Loucy (cell line): Measurements from ENCODE around the gene AGAP1.

Source experiments
- H2AFZ ChIP-seq: fragments of 200-600 bp; sonication (generic); 2 replicates; pipeline ENCODE4 v1.6.0; 2016; ENCODE audit warnings: antibody characterized with exemption, mild to moderate bottlenecking, low read length, moderate library complexity
- H3F3A ChIP-seq: fragments of 200-600 bp; 2 replicates; pipeline ENCODE4 v1.6.0; 2016; ENCODE audit warnings: antibody characterized with exemption, low read depth, mild to moderate bottlenecking
- H3K27me3 ChIP-seq: fragments of 200-600 bp; sonication (generic); 2 replicates; pipeline ENCODE4 v1.6.1; 2014; ENCODE audit warnings: low read length, mild to moderate bottlenecking; ENCODE audit not compliant: insufficient read depth, poor library complexity, severe bottlenecking
- H3K36me3 ChIP-seq: fragments of 200-600 bp; sonication (generic); 2 replicates; pipeline ENCODE4 v1.6.1; 2016; ENCODE audit warnings: low read length; ENCODE audit not compliant: insufficient read depth
- H3K4me1 ChIP-seq: fragments of 200-600 bp; sonication (generic); 2 replicates; pipeline ENCODE4 v1.5.1; 2014; ENCODE audit warnings: low read length, mild to moderate bottlenecking; ENCODE audit not compliant: insufficient read depth, poor library complexity, severe bottlenecking
- H3K4me2 ChIP-seq: fragments of 200-600 bp; sonication (generic); 2 replicates; pipeline ENCODE4 v1.6.0; 2014; ENCODE audit warnings: antibody characterized with exemption, low read length, low read depth, mild to moderate bottlenecking; ENCODE audit not compliant: poor library complexity, severe bottlenecking
- H3K4me3 ChIP-seq: fragments of 200-600 bp; sonication (generic); 2 replicates; pipeline ENCODE4 v1.5.1; 2014; ENCODE audit warnings: low read length, mild to moderate bottlenecking, mixed read lengths; ENCODE audit not compliant: poor library complexity, severe bottlenecking
- H3K79me2 ChIP-seq: fragments of 200-600 bp; sonication (generic); 2 replicates; pipeline ENCODE4 v1.6.1; 2014; ENCODE audit warnings: low read length; ENCODE audit not compliant: insufficient read depth
- H3K9ac ChIP-seq: fragments of 200-600 bp; sonication (generic); 2 replicates; pipeline ENCODE4 v1.6.0; 2014; ENCODE audit warnings: mild to moderate bottlenecking, low read depth, low read length, moderate library complexity; ENCODE audit not compliant: poor library complexity, severe bottlenecking
- H3K9me2 ChIP-seq: fragments of 200-600 bp; sonication (generic); replicated peaks from 2 replicates; pipeline ENCODE4 v1.6.1; 2016; ENCODE audit warnings: low read depth, low read length, mixed read lengths
- H3K9me3 ChIP-seq: fragments of 200-600 bp; sonication (generic); 2 replicates; pipeline ENCODE4 v1.6.1; 2014; ENCODE audit warnings: mild to moderate bottlenecking, antibody characterized with exemption, low read length, low read depth; ENCODE audit not compliant: insufficient read depth
- H4K20me1 ChIP-seq: fragments of 200-600 bp; sonication (generic); 2 replicates; pipeline ENCODE4 v1.6.0; 2014; ENCODE audit warnings: antibody characterized with exemption, low read length, mild to moderate bottlenecking; ENCODE audit not compliant: insufficient read depth, poor library complexity, severe bottlenecking
- EZH2phosphoT487 ChIP-seq: fragments of 200-600 bp; IDR thresholded peaks from 2 replicates; pipeline ENCODE4 v1.6.1; 2018; ENCODE audit warnings: antibody characterized with exemption, mild to moderate bottlenecking, moderate library complexity, borderline replicate concordance
- TF ChIP-seq, protein P1 (sequence below): fragments of 200-600 bp; sonication (generic); conservative IDR thresholded peaks from 2 replicates; pipeline ENCODE4 v1.5.1; 2014; ENCODE audit warnings: mild to moderate bottlenecking, antibody characterized with exemption, low read length

Gene AGAP1

DNA sequence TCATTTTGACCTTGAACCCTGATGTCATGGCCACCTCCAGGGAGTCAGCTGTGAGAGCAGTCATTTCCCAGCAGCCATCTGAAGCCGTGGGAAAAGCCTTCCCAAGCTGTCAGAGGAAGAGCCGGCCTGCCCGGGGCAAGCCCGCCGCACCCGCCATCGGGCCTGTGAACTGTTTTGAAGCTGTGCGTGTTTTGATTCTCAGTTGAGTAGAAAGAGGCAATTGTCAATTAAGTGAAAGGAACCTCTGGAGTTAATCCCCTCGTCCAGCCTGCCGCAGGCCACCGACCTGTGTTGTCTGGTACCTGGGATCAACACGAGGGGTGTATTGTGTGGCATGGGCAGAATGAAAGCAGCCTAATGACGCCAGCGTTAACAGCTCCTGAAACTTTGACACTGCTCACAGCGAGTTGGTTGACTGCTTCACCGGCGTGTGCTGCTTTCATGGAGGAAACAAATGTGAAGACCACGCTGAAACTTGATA is 318.4 kb downstream of the AGAP1 start:
- no peaks in the 10 kb centered on the region for H3K27me3 ChIP-seq
- H3K36me3 ChIP-seq = peaks cover 33% of the 10 kb centered on the region; the same call in 1 of the 2 replicates
- TF ChIP-seq, protein P1, sequence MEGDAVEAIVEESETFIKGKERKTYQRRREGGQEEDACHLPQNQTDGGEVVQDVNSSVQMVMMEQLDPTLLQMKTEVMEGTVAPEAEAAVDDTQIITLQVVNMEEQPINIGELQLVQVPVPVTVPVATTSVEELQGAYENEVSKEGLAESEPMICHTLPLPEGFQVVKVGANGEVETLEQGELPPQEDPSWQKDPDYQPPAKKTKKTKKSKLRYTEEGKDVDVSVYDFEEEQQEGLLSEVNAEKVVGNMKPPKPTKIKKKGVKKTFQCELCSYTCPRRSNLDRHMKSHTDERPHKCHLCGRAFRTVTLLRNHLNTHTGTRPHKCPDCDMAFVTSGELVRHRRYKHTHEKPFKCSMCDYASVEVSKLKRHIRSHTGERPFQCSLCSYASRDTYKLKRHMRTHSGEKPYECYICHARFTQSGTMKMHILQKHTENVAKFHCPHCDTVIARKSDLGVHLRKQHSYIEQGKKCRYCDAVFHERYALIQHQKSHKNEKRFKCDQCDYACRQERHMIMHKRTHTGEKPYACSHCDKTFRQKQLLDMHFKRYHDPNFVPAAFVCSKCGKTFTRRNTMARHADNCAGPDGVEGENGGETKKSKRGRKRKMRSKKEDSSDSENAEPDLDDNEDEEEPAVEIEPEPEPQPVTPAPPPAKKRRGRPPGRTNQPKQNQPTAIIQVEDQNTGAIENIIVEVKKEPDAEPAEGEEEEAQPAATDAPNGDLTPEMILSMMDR = no peak
- TF ChIP-seq EZH2phosphoT487 = no peak
- H3K9ac ChIP-seq = no peak overlapping the region
- no peaks in the 10 kb centered on the region for H3F3A ChIP-seq
- H3K9me2 ChIP-seq = no peaks in the 10 kb centered on the region
- no peaks in the 10 kb centered on the region for H3K9me3 ChIP-seq
- no peak overlapping the region for H2AFZ ChIP-seq
- no peaks in the 10 kb centered on the region for H4K20me1 ChIP-seq
- no peak overlapping the region for H3K4me3 ChIP-seq
- no peaks in the 10 kb centered on the region for H3K79me2 ChIP-seq
- no peaks in the 10 kb centered on the region for H3K4me1 ChIP-seq
- no peak overlapping the region for H3K4me2 ChIP-seq

DNA sequence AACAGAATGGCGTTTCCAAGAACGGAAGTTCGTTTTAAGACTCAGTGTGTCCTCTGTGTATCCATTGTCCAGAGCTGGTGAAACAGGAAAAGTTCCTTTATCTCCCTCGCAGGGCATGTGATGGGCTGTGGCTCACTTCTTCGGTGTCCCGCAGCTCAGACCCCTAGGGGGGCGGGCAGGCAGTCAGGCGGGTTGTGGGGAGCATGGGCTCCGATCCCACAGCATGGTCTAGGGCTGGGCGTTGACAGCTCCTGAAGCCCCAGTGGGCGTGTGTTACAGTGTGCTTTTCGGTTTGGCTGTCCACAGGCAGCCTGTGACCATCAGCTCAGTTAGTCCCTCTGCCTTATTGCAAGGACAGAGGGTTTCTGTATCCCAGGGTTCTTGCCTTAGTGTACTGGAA is 319.6 kb downstream of the AGAP1 start:
- Histone ChIP-seq H4K20me1 (no peaks in the 10 kb centered on the region), H3K27me3 (no peaks in the 10 kb centered on the region), H3K79me2 (no peaks in the 10 kb centered on the region), H3K36me3 (peaks cover 21% of the 10 kb centered on the region; the same call in 1 of the 2 replicates), H3K4me3 (no peak overlapping the region), H2AFZ (no peak overlapping the region), H3F3A (no peaks in the 10 kb centered on the region), H3K9ac (no peak overlapping the region), H3K4me2 (no peak overlapping the region), H3K4me1 (no peaks in the 10 kb centered on the region), H3K9me2 (no peaks in the 10 kb centered on the region), H3K9me3 (no peaks in the 10 kb centered on the region)
- TF ChIP-seq, protein P1 = no peak
- TF ChIP-seq EZH2phosphoT487 = no peak

DNA sequence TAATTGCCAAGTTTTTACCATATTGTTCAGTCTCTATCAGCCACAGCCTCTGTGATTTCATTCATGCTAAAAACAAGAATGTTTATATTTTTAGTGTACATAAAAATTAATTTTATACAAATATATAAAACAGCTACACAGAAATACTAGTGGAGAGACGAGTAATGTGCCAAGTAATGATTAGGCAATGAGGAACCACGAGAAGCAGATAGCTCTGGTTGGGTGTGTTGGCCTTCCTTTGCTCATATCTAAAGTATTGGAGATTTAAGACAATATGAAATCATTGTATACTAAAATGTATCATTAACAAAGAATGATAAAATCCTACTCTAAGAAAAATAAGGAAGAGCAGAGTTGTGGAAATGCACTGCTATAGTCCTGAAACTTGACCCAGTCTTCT is 326.7 kb downstream of the AGAP1 start:
- Histone ChIP-seq H4K20me1 (no peaks in the 10 kb centered on the region), H3K9me2 (no peaks in the 10 kb centered on the region), H3K4me3 (no peak overlapping the region), H3K79me2 (no peaks in the 10 kb centered on the region), H3F3A (no peaks in the 10 kb centered on the region), H3K9me3 (no peaks in the 10 kb centered on the region), H3K9ac (no peak overlapping the region), H3K36me3 (no peaks in the 10 kb centered on the region), H3K4me2 (no peak overlapping the region), H3K27me3 (no peaks in the 10 kb centered on the region), H2AFZ (no peak overlapping the region), H3K4me1 (no peaks in the 10 kb centered on the region)
- TF ChIP-seq, protein P1 = no peak
- TF ChIP-seq EZH2phosphoT487 = no peak
